HepG2 (cell line): ENCODE results near the gene ZNF19. TPM values are rescaled to one million over a fixed set of nuclear protein-coding genes. Genes with fewer than 3 reads are reported as not detected.
A peak's percentile ranks its signal among the peaks of the same experiment; 100 is the strongest.

Experiments used
- GATAD2A ChIP-seq: IDR thresholded peaks from 2 replicates; pipeline ENCODE4 v1.6.1; 2016
- HES4 ChIP-seq: sonication (generic); formaldehyde crosslinking; IDR thresholded peaks from 2 replicates; pipeline ENCODE4 v1.9.0; 2021; ENCODE audit warnings: mild to moderate bottlenecking, missing genetic modification reagents, borderline replicate concordance
- NRL ChIP-seq: sonication (generic); formaldehyde crosslinking; IDR thresholded peaks from 2 replicates; pipeline ENCODE4 v1.5.0; 2020; ENCODE audit warnings: missing genetic modification reagents, mild to moderate bottlenecking, moderate library complexity, borderline replicate concordance
- PCBP1 ChIP-seq: fragments of 200-400 bp; formaldehyde crosslinking; IDR thresholded peaks from 2 replicates; pipeline ENCODE4 v1.6.1; 2017; ENCODE audit warnings: mild to moderate bottlenecking, low read depth, low read length, borderline replicate concordance
- RFXAP ChIP-seq: sonication (generic); formaldehyde crosslinking; IDR thresholded peaks from 2 replicates; pipeline ENCODE4 v1.4.0; 2020; ENCODE audit warnings: missing genetic modification reagents, borderline replicate concordance
- ZBTB3 ChIP-seq: sonication (generic); formaldehyde crosslinking; IDR thresholded peaks from 2 replicates; pipeline ENCODE4 v1.4.0; 2020; ENCODE audit warnings: low read depth, mild to moderate bottlenecking, moderate library complexity, missing genetic modification reagents, borderline replicate concordance
- ZNF251 ChIP-seq: sonication (generic); formaldehyde crosslinking; IDR thresholded peaks from 2 replicates; pipeline ENCODE4 v1.9.0; 2021; ENCODE audit warnings: mild to moderate bottlenecking, missing genetic modification reagents
- ZNF282 ChIP-seq: fragments of 450-650 bp; IDR thresholded peaks from 2 replicates; pipeline ENCODE4 v1.6.1; 2018; ENCODE audit not compliant: partially characterized antibody
- ZNF317 ChIP-seq: sonication (generic); formaldehyde crosslinking; IDR thresholded peaks from 2 replicates; pipeline ENCODE4 v1.5.0; 2020; ENCODE audit warnings: mild to moderate bottlenecking, missing genetic modification reagents
- ZNF343 ChIP-seq: sonication (generic); formaldehyde crosslinking; IDR thresholded peaks from 2 replicates; pipeline ENCODE4 v1.4.0; 2020; ENCODE audit warnings: mild to moderate bottlenecking, missing genetic modification reagents
- ZSCAN25 ChIP-seq: sonication (generic); formaldehyde crosslinking; IDR thresholded peaks from 2 replicates; pipeline ENCODE4 v1.8.0; 2022; ENCODE audit warnings: mild to moderate bottlenecking, missing genetic modification reagents
- polyA plus RNA-seq, 8 experiments: library from polyadenylated mRNA; depleted of rRNA in 3 of 8; stranded (reverse) in 7 of 8; unstranded in 1 of 8; fragments of >200 nt; fragmentation: Illumina TruSeq in 4 of 8; extraction: Trizol in 4 of 8; gene quantifications; 2 replicates each; pipeline versions ENCODE4 v1.2.1 to v1.2.3, GENCODE V29; 2011 to 2016; ENCODE audit warnings: low read depth in 4 of 8, missing spikeins in 1 of 8, mixed read lengths in 1 of 8; ENCODE audit not compliant: insufficient read depth in 1 of 8
- total RNA-seq, 5 experiments: library from RNA; depleted of rRNA; stranded (reverse); fragments of >200 nt; fragmentation: Illumina TruSeq; extraction: Trizol; gene quantifications; 2 replicates each; pipeline ENCODE4 v1.2.3, GENCODE V29; 2016; ENCODE audit warnings: low read depth in 1 of 5
- TF ChIP-seq, protein P1 (sequence below): sonication (generic); formaldehyde crosslinking; IDR thresholded peaks from 2 replicates; pipeline ENCODE4 v1.4.0; 2020; ENCODE audit warnings: mild to moderate bottlenecking, missing genetic modification reagents, borderline replicate concordance
- TF ChIP-seq, protein P2 (sequence below): sonication (generic); formaldehyde crosslinking; IDR thresholded peaks from 2 replicates; pipeline ENCODE4 v1.8.1; 2023; ENCODE audit warnings: mild to moderate bottlenecking, missing genetic modification reagents
- TF ChIP-seq, protein P3 (sequence below): sonication (generic); formaldehyde crosslinking; IDR thresholded peaks from 2 replicates; pipeline ENCODE4 v1.4.0; 2020; ENCODE audit warnings: mild to moderate bottlenecking, low read depth, missing genetic modification reagents
- TF ChIP-seq, protein P4 (sequence below): sonication (generic); formaldehyde crosslinking; IDR thresholded peaks from 2 replicates; pipeline ENCODE4 v1.4.0; 2020; ENCODE audit warnings: missing genetic modification reagents, borderline replicate concordance

The ZNF19 gene
- total and polyA plus RNA-seq, 2 of the 13 experiments (the other 11 are each of a cell fraction or from before 2014, with no cell fraction given): 3.2 to 5.8 TPM

DNA sequence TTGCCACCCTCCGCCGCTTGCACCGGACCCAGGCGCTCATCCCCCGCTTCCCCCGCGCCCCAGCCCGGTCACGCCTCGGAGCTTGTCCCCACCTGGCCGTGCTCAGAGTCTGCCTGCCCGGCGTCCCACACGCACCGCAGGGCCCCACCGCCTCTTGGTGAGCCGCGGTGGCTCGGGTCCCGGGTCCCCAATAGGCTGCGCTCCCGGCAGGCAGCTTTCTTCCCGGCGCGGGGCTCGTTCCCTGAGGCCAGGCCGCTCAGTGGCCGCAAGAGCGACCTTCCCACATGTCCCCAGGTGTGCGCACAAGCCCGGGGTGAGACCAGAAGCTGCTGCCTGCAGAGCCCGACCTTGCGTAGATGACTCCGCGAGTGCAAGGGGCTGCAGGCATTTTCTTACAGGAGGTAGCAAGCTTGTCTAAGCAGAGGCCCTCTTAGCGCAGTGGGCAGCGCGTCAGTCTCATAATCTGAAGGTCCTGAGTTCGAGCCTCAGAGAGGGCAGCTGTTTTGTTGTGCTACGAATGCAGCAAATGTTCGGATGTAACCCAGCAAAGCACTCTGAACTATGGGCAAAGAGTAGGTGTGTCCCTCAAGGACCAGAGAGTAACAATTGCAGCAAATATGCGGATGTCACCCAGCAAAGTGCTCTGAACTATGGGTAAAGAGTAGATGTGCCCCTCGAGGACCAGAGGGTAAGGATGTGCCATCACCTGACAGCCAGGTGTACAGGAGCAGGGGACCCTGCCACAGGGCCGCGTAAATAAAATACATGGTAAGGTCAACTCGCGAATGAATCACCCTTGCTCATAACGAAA lies 62.9 kb downstream of the ZNF19 start (continued):
- TF ChIP-seq, protein P1, sequence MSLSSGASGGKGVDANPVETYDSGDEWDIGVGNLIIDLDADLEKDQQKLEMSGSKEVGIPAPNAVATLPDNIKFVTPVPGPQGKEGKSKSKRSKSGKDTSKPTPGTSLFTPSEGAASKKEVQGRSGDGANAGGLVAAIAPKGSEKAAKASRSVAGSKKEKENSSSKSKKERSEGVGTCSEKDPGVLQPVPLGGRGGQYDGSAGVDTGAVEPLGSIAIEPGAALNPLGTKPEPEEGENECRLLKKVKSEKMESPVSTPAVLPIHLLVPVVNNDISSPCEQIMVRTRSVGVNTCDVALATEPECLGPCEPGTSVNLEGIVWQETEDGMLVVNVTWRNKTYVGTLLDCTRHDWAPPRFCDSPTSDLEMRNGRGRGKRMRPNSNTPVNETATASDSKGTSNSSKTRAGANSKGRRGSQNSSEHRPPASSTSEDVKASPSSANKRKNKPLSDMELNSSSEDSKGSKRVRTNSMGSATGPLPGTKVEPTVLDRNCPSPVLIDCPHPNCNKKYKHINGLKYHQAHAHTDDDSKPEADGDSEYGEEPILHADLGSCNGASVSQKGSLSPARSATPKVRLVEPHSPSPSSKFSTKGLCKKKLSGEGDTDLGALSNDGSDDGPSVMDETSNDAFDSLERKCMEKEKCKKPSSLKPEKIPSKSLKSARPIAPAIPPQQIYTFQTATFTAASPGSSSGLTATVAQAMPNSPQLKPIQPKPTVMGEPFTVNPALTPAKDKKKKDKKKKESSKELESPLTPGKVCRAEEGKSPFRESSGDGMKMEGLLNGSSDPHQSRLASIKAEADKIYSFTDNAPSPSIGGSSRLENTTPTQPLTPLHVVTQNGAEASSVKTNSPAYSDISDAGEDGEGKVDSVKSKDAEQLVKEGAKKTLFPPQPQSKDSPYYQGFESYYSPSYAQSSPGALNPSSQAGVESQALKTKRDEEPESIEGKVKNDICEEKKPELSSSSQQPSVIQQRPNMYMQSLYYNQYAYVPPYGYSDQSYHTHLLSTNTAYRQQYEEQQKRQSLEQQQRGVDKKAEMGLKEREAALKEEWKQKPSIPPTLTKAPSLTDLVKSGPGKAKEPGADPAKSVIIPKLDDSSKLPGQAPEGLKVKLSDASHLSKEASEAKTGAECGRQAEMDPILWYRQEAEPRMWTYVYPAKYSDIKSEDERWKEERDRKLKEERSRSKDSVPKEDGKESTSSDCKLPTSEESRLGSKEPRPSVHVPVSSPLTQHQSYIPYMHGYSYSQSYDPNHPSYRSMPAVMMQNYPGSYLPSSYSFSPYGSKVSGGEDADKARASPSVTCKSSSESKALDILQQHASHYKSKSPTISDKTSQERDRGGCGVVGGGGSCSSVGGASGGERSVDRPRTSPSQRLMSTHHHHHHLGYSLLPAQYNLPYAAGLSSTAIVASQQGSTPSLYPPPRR (CRISPR knock-in tag): peak; percentile 83; the same call in 1 of the 2 replicates
- peak; percentile 94 for TF ChIP-seq ZNF343 (CRISPR knock-in tag)
- TF ChIP-seq, protein P2, sequence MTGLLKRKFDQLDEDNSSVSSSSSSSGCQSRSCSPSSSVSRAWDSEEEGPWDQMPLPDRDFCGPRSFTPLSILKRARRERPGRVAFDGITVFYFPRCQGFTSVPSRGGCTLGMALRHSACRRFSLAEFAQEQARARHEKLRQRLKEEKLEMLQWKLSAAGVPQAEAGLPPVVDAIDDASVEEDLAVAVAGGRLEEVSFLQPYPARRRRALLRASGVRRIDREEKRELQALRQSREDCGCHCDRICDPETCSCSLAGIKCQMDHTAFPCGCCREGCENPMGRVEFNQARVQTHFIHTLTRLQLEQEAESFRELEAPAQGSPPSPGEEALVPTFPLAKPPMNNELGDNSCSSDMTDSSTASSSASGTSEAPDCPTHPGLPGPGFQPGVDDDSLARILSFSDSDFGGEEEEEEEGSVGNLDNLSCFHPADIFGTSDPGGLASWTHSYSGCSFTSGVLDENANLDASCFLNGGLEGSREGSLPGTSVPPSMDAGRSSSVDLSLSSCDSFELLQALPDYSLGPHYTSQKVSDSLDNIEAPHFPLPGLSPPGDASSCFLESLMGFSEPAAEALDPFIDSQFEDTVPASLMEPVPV (CRISPR knock-in tag): no peak
- TF ChIP-seq ZNF317 (CRISPR knock-in tag): peak; percentile 87
- TF ChIP-seq, protein P3, sequence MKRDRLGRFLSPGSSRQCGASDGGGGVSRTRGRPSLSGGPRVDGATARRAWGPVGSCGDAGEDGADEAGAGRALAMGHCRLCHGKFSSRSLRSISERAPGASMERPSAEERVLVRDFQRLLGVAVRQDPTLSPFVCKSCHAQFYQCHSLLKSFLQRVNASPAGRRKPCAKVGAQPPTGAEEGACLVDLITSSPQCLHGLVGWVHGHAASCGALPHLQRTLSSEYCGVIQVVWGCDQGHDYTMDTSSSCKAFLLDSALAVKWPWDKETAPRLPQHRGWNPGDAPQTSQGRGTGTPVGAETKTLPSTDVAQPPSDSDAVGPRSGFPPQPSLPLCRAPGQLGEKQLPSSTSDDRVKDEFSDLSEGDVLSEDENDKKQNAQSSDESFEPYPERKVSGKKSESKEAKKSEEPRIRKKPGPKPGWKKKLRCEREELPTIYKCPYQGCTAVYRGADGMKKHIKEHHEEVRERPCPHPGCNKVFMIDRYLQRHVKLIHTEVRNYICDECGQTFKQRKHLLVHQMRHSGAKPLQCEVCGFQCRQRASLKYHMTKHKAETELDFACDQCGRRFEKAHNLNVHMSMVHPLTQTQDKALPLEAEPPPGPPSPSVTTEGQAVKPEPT: peak; percentile 89
- TF ChIP-seq RFXAP (CRISPR knock-in tag): peak; percentile 93
- TF ChIP-seq ZSCAN25 (CRISPR knock-in tag): peak; percentile 82
- TF ChIP-seq HES4 (CRISPR knock-in tag): no peak
- TF ChIP-seq ZNF282: no peak
- no peak; the same call in 1 of the 2 replicates for TF ChIP-seq PCBP1
- TF ChIP-seq NRL (CRISPR knock-in tag): peak; percentile 94; the same call in 1 of the 2 replicates
- no peak for TF ChIP-seq ZNF251
- TF ChIP-seq ZBTB3 (CRISPR knock-in tag): 0 out of 2 replicates have a peak, but pooled peaks have one; percentile 88
- TF ChIP-seq, protein P4, sequence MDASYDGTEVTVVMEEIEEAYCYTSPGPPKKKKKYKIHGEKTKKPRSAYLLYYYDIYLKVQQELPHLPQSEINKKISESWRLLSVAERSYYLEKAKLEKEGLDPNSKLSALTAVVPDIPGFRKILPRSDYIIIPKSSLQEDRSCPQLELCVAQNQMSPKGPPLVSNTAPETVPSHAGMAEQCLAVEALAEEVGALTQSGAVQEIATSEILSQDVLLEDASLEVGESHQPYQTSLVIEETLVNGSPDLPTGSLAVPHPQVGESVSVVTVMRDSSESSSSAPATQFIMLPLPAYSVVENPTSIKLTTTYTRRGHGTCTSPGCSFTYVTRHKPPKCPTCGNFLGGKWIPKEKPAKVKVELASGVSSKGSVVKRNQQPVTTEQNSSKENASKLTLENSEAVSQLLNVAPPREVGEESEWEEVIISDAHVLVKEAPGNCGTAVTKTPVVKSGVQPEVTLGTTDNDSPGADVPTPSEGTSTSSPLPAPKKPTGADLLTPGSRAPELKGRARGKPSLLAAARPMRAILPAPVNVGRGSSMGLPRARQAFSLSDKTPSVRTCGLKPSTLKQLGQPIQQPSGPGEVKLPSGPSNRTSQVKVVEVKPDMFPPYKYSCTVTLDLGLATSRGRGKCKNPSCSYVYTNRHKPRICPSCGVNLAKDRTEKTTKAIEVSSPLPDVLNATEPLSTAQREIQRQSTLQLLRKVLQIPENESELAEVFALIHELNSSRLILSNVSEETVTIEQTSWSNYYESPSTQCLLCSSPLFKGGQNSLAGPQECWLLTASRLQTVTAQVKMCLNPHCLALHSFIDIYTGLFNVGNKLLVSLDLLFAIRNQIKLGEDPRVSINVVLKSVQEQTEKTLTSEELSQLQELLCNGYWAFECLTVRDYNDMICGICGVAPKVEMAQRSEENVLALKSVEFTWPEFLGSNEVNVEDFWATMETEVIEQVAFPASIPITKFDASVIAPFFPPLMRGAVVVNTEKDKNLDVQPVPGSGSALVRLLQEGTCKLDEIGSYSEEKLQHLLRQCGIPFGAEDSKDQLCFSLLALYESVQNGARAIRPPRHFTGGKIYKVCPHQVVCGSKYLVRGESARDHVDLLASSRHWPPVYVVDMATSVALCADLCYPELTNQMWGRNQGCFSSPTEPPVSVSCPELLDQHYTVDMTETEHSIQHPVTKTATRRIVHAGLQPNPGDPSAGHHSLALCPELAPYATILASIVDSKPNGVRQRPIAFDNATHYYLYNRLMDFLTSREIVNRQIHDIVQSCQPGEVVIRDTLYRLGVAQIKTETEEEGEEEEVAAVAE (CRISPR knock-in tag): no peak
- TF ChIP-seq GATAD2A: peak; percentile 96
